Skin of body (tissue), 2 donors: ENCODE results near the gene GIT1. TPM values are rescaled to one million over a fixed set of nuclear protein-coding genes. Genes with fewer than 3 reads are reported as not detected.
A peak's percentile ranks its signal among the peaks of the same experiment; 100 is the strongest.

Experiments used
- DNase-seq: peaks from one replicate; lab custom pipeline; 2025; lab: John Stamatoyannopoulos, UW
- total RNA-seq: library from RNA; depleted of rRNA; stranded (reverse); fragments of >200 nt; gene quantifications from one replicate; pipeline ENCODE4 v1.2.3, GENCODE V29; 2014

Gene GIT1
- total RNA-seq, 1 donor from 2014 or later = 13.3 TPM

DNA sequence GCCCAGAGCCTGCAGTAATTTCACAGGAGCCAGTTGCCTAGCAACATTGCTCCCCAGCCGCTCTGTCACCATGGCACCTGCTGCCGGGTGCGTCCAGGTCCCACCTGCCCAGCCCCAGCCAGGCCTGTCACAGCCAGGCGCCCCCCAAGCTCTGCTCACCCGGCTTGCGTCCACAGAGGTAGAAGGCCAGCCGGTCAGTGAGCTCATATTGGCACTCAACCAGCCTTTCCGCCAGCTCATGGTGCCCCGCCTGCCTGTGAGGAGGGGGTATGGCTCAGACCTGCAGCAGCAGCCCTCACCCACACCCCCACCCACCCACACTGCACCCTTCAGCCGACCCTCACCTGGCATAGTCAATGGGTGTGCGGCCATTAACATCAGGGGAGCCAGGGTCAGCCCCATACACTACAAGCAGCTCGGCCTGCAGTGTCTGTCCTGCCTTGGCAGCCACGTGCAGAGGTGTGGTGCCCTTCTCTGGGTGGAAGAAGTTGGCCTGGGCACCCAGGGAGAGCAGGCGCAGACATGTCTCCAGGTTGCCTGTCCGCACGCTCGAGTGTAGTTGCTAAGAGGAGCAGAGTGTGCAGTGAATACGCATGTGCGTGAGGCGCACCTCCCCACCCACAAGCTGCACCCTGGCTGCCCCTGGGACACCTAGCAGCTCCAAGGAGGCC is 7.7 kb downstream of the GIT1 start:
- DNase-seq = no peak

DNA sequence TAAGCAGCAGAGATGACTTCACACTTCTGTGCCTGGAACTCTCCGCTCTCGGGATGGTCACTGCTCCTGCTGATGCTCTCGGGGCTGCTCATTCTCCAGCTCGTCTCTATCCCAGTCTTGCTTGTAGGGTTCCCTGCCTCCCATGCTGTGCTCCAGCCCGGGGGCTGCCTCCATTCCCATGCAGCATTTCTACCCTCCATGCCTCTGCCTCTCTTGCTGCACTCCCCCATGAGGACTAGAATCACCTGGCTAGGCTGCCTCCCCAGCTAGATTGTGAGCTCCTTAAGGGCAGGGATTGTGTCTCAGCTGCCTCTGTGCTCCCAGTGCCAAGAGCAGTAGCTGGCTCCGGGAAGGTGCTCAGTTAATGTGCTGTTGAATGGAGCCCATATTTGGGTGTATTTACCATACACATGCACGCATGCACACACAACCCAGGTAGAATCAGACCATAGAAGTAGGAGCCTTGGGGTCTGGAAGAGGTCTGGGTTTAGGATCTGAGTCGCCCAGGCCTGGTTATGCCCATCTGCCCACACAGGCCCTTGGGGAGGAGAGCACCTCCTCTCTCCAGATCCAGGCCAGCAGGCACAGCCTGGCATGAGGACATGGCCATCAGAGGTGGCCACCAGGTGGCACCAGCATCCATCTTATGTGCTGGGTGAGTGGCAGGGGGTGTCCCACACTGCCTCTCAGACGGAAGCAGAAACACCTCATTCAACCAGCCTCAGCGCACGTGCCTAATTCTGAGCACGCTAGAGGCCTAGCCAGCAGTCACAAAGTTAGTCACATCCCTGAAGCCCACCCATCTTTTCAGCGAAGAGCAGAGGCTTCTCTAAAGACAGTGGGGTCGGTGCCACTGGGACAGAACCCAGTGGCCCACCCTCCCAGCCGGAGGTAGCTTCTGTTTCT is 9.3 kb downstream of the GIT1 start:
- no peak for DNase-seq

DNA sequence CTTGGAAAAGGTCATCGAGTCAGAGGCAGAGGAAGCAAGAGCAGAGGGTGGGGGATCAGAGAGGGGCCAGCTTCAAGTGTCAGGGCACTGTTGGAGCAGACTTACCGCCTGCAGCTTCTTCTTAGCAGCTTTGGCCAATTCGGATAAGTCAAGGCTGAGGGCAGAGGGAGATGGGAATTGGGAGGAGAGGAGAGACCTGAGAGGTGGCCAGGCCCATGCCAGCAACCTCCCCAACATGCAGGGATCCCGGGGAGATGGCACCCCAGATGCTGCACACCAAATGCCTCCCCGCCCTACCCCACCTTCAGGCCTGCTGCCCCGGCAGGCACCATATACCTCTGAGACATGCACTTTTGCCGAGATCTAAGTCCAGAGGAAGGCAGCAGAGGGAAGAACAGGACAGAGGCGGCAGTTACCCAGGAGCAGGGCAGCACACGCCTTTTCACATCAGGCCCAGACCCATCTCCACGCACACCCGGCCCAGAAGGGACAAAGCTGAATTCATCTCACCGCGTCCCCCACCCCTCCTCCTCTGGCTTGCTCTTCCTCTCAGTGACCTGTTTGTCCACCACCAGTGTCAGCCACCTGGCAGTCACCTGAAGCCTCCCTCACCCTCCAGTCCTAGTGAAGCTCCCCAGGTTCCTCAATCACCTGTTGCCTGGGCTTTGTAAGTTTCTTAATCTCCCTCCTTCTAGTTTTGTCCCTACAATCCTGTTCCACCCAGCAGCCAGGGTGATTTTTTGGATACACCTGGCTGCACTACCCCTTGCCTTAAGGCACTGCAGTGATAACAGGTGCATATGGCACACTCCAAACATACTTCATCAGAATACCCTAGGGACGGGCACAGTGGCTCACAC is 10.6 kb downstream of the GIT1 start:
- no peak for DNase-seq

DNA sequence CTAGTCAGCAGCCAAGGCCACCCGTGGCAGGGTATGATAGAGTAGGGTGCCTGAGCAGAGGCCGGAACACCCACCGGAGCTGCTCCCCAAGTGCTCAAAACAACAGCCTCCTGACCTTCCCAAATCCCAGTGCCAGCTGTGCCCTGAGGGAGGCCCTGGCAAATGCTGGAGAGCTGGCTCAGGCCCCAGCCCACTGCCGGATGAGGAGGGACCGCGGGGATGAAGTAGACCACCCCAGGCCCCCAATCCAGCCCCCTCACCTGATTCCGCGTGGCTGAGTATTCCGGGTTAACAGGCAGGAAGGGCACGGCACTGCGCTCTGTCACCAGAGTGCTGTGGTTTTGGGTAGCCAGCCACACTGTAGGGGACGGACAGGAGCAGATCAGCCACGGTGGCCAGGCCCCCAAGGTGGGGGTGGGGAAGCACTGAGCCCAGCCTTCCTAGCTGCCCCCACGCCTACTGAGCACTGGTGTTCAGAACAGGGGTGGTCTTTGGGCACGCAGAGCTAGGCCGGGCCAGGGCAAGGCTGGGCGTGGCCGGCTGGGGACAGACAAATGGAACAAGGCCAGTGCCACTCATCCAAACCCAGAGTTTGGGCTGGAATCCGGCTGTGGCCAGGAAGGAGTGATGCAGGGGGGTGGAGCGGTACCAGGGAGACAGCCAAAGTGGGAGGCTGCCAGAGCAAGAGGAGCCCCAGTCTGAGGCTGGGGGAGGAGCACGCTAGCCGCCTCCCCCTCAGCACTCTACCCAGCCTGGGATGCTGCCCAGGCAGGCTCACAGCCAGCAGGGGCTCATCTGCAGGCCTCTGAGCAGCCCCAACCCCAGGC is 11.8 kb downstream of the GIT1 start:
- no peak for DNase-seq

DNA sequence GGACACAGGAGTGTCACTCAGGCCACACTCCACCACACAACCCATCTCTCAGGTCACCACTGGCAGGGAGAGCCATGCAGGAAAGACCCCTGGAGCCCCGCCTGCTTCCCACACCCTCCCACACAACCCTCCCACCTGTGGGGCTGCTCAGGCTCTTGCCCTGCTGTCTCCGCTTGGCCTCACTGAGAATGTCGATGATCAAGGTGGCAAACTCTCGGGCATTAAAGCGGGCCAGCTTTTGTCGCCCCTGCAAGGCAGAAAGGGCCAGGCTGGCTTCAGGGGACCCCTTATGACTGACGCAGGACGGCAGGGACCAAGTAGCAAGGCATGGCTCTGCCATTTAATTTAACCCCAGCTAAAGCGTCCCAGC is 12.5 kb downstream of the GIT1 start:
- no peak for DNase-seq

DNA sequence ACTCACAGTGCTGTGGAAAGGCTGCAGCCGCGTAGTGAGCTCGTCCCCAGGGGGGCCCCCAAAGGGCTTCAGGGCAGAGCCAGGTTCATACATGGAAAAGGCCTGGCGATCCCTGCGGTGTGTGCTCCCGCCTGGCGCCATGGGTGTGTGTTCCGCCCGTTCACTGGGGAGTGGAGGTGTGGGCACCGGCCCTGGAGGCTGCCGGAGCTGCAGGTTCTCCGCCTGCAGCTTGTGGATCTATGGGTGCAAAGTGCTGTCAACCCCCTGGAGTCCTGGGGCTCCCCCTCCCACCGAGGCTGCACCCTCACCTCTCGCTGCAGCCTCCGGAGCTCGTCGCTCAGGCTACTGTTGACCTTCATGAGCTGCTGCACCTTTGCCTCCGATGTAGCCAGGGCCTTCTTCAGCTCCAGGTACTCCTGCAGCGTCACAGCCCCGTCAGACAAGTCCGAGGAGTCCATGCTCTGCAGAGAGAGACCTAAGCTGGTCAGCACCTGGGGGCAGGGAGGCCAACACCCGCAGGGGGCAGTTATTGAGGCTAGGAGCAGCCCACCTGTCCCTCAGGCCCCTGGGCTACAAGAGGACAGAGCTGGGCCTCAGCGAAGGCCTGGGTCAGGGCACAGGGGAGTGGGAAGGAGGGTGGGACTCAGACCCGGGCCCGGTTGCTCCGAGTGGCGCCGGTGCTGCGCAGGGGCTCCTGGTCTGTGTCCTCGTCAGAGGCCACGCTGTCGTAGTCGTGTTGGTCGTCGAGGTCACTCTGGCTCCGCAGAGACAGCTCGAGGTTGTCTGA is 13.0 kb downstream of the GIT1 start:
- DNase-seq = no peak

DNA sequence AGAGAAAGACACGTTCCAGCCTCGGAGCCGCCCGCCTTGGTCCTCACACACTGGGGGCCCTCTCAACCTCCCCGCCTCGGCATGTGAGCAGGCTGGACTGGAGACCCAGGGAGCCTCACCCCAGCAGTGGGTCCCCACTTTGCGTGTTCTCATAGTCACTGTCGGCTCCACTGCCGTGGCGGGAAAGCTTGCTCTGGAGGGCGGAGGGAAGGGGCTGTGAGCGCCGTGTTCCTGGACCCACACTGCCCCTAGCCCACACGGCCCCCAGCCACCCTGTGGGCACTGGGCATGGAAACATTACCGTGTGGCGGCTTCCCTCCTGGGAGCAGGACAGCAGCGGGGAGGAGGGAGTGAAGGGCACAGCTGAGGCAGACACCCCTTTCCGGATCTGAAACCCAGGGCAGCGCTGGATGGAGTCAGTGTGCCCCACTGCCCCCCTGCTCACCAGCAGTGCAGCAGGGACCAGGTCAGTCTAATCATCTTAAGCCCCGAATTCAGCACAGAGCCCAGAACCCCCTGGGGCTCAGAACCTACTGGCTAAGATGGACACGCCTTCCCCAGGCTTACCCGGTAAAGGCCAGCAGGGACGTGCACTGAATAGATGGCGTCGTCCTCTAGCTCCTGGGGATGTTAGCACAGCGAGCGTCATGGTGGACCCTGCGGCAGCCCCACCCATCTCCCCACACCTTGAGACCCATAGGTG is 13.8 kb downstream of the GIT1 start:
- DNase-seq = no peak

DNA sequence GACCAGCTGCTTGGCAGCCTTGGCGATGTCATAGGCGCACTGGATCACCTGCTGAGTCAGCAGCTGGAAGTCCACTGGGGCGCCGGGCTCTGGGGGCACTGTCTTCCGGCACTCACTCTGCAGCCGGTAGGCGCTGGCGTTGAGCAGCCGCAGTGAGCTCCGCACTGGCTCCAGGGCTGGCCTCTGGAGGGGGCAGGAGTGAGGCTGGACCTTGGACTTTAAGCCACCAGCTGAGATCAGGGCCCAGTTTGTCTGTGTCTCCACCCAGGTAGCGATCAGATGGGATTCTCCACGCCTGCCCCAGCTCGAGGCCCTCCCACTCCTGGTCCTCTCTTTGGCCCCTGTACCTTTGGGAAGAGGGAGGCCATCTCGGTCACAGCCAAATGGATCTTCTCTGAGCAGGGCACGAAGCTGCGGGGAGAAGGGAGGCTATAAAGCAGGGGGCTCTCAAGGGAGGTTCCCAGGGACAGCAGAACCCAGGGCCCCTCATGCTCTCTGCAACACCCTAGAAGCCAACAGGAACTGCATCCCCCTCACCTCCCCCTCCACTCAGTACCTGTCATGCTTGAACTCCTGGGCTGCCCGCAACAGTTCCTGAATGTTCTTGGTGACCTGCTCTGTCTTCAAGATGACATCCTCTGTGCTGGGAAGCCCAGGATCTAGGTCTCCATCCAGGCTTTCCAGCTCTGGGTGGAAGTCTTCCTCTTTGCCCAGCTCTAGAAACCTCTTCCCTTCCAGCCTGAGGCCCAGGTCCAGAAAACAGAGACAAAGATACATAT is 14.5 kb downstream of the GIT1 start:
- no peak for DNase-seq

DNA sequence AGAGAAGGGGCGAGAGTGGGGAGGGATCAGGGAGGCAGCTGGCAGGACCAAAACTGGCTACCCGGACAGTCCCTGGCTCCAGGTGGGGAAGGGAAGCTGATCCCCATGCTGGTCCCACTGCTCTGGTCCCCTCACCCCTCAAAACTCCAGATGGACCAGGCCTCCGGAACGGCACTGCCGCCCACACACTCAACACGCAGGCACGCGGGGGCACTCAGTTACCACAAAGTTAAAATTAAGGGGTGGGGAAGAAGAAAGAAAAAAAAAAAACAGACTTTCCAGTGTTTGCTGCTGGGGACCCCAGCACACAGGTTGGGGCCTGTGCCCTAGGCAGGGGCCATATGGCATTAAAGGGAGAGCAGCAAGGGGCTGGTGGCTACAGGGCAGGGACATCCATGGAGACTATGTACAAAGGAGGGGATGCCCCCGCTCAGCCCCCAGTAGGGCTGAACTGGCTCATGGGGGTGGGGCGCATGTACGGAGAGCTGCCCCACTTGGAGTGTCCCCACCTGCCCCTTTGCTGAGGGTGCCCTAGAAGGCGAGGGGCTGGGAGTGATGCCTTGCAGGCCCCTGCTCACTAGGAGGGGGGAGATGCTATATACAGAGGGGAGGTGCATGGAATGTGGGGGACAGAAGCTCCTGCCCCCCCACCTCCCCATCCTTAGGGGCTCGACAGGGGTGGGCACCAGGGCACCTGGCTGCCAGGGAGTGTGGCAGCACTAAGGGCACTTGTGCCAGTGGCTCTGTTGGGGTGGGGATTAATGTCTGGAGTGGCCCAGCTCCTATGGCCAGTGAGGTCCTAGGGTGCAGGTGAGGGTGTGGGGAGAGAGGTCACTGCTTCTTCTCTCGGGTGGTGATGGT is 15.3 kb downstream of the GIT1 start:
- no peak for DNase-seq

DNA sequence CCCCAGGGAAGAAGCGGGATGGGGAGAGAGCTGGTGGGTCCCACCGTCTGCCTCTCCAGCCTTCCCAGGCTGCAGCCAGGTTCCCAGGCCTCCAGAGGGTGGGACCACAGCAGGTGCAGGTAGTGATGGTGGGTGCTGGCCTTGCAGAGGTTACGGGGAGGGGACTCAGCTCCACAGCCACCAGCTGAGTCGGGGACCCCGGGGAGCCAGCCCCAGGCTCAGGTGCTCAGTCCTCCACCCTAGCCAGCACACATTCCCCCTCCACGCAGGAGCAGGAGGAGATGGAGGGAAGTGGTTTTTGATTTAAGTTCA is 15.9 kb downstream of the GIT1 start:
- no peak for DNase-seq

DNA sequence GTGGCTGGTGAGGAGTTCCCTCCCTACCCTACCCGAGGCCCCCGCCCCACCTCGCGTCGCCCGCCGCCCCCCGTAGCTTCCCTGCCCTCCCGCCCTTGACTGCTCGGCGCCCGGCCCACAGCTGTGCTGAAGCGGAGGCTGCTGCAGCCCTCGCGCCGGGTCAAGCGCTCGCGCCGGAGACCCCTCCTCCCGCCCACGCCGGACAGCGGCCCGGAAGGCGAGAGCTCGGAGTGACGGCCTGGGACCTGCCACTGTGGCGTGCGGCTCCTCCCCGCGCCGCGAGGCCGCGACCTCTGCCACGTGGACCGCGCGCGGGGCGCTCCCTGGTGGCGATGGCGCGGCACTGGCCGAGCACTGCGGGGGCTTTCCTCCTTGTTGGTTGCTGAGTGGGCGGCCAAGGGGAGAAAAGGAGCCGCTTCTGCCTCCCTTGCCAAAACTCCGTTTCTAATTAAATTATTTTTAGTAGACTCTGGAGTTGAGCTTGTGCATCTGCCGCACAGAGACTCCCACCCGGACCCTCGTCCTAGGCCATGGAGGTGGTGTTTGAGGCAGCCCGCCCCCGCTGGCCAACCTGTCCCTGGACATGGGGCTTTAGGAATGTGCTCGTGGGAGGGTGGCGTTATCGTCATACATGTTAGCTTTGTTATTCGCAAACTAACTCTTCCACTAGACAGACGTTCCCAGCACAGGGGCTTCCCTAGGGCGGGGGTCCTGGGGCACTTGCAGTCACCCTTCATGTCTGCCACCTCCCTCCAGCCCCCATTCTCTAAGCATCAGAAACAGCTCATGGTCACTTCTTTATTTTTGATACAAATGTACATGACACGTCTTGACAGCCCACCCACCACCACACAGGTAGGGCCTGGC is 16.5 kb downstream of the GIT1 start:
- DNase-seq = peak; percentile 43

DNA sequence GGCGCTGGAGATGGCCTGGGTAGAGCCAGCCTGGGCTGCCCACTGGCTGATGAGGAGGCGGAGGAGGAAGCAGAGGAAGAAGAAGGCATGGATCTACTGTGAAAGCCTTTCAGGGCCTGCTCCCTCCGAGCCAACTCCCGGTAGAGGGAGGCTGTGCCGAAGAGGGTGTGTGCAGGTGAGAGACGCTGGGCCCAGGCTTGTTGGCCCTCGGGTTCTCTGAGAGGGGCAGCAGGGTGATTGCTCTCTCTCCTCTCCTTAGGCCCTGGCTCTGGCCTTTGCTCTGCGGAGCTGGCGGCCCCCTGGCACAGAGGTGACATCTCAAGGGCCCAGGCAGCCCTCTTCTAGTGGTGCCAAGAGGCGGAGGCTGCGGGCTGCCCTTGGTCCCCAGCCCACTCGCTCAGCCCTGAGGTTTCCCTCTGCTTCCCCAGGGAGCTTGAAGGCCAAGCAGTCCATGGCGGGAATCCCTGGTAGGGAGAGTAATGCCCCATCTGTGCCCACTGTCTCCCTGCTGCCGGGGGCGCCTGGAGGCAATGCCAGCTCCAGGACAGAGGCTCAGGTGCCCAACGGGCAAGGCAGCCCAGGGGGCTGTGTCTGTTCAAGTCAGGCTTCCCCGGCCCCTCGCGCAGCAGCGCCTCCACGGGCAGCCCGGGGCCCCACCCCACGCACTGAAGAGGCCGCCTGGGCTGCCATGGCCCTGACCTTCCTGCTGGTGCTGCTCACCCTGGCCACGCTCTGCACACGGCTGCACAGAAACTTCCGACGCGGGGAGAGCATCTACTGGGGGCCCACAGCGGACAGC is 17.4 kb downstream of the GIT1 start:
- no peak for DNase-seq

DNA sequence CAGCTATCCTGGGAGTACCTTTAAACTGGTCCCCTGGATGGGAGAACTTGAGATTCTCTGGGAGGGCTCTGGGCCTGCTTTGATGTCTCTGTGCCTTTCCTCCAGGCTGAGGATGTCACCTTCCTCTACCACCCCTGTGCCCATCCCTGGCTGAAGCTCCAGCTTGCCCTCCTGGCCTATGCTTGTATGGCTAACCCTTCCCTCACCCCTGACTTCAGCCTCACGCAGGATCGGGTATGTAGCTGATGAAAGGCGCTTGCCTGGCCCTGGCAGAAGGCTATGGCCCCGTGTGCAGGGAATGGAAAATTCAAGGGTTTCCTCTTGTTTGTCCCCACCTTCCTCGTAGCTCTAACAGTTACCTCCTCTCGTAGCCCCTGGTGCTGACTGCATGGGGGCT is 18.0 kb downstream of the GIT1 start:
- no peak for DNase-seq

DNA sequence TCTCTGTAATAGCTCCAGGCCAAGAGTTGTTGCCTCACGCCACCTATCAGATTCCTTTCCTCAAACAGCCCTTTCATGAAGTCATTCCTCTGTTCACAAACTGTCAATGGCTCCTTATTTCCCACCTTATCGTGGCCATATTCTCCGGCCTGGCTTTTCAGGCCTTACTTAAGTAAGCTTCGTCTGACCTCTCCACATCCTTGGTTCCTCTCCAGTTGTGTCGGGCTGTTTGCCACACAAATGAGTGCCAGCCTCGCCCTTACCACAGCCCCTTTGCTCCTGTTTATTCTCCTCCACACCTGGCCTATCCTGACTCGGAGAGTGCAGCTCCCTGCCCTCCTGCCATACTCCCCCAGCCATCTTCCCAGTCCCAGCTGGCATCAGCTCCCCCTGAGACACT is 18.9 kb downstream of the GIT1 start:
- no peak for DNase-seq

DNA sequence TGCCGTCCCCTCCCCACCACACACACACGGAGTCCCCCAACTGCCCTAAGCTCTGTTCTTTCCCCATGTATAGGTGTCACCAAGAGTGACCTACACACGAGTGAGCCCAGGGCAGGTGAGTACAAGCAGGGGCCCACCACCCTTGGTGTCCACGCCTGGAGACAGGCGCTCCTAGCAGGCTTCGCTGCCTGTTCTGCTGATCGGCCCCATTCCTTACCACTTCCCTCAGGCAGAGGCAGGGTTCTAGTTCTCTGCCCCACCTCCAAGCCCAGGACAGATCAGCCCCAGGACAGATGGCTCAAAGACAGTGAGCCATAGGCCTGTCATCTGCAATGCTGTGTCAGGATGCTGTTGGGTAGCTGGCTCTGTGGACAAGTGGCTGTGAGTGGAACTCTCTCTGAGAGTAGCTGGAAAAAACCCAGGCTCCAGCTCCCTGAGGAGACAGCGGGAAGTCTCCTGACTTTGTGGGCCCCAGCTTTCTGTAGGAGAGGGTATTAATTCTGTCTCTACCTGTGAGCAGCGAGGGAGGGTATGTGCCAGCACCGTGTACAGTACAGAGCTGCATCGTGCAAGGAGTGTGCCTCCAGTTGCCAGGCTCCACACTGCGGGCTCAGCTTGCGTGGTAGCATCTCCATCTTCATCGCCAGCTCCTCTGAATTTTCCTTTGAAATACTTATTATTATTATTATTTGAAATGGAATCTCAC is 20.1 kb downstream of the GIT1 start:
- no peak for DNase-seq
